PFSK-1 (cell line): ENCODE results near the gene MGAT3.

Experiments
- FOXP2 ChIP-seq: optimal IDR thresholded peaks from 2 replicates; pipeline ENCODE3; 2011; ENCODE audit warnings: borderline replicate concordance, control low read depth, inconsistent platforms; ENCODE audit not compliant: insufficient read depth; ENCODE audit errors: extremely low read length, extremely low read depth
- POLR2AphosphoS5 ChIP-seq: IDR thresholded peaks from 2 replicates; pipeline ENCODE4 v1.6.1; 2012; ENCODE audit warnings: low read depth, mild to moderate bottlenecking, control low read depth, low read length, moderate library complexity
- REST ChIP-seq, 2 experiments: IDR thresholded peaks; 2 replicates each; pipeline versions ENCODE4 v1.6.1 to v1.8.0; 2011 to 2012; ENCODE audit warnings: low read depth in 2 of 2, low read length in 2 of 2, control low read depth in 1 of 2, inconsistent platforms in 1 of 2, mild to moderate bottlenecking in 1 of 2, moderate library complexity in 1 of 2; ENCODE audit not compliant: insufficient read depth in 1 of 2
- SIN3A ChIP-seq: IDR thresholded peaks from 2 replicates; pipeline ENCODE4 v1.6.1; 2012; ENCODE audit warnings: mild to moderate bottlenecking, low read length, moderate library complexity, borderline replicate concordance; ENCODE audit not compliant: insufficient read depth
- TAF1 ChIP-seq: IDR thresholded peaks from 2 replicates; pipeline ENCODE4 v1.6.1; 2012; ENCODE audit warnings: low read length, control low read depth, borderline replicate concordance; ENCODE audit not compliant: insufficient read depth

Gene MGAT3

GRCh38 chr22:39536711-39537110, 79.9 kb downstream of the MGAT3 start:
- TF ChIP-seq FOXP2 (no peak), POLR2AphosphoS5 (no peak), REST (IDR thresholded peaks at IDR 0.05; ENCODE audit: insufficient read depth in 1 of 2, low read depth in 2 of 2, low read length in 2 of 2) (no peak), TAF1 (no peak), SIN3A (no peak)

GRCh38 chr22:39537975-39538374, 81.2 kb downstream of the MGAT3 start:
- TF ChIP-seq POLR2AphosphoS5 (no peak), TAF1 (no peak), REST (IDR thresholded peaks at IDR 0.05; ENCODE audit: insufficient read depth in 1 of 2, low read depth in 2 of 2, low read length in 2 of 2) (no peak), FOXP2 (no peak), SIN3A (no peak)
